HTERT RPE-1 (cell line): ENCODE measurements around the gene PCDHB12.

Source experiments
- in situ Hi-C: fragments of 300-500 bp; cut with MboI; formaldehyde crosslinking; loops from 4 replicates; pipeline ENCODE4 v1.14.3; 2020; ENCODE audit warnings: low sequenced_read_pairs

PCDHB12 gene

GRCh38 chr5:141260458-141261237 is 52.1 kb downstream of the PCDHB12 start:
- in situ Hi-C loops = no loop called here

- in situ Hi-C loops = no loop called here
Measured at GRCh38 chr5:141261238-141261546, 52.7 kb downstream of the PCDHB12 start.
